HG03060 (cell line): ENCODE results near the gene DTNBP1.

ENCODE experiments used
- ATAC-seq: cut with Tn5 transposase; IDR thresholded peaks from one replicate; pipeline ENCODE4 v1.9.1; 2021; ENCODE audit warnings: low read depth, moderate number of reproducible peaks; ENCODE audit not compliant: unreplicated experiment

The DTNBP1 gene

DNA sequence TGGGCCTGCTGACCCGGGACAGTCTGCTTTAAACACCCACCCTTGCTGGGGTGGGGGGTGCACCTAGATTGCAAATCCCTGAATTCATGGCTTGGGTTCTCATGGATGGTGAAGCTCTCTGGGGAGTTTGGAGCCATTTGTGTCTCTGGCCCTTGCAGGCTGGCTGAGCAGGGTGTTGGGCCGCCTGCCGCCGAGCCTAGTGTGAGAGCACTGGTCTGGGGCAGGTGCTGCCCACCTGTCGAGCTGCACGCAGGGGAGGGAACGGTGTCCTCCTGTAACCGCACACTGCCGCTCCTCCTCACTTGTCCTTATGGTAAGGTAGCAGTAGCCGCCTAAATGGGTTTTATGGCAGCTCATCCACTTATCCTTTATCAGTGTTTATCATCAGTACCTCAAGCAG, 143.9 kb downstream of the DTNBP1 start:
- ATAC-seq = no peak

DNA sequence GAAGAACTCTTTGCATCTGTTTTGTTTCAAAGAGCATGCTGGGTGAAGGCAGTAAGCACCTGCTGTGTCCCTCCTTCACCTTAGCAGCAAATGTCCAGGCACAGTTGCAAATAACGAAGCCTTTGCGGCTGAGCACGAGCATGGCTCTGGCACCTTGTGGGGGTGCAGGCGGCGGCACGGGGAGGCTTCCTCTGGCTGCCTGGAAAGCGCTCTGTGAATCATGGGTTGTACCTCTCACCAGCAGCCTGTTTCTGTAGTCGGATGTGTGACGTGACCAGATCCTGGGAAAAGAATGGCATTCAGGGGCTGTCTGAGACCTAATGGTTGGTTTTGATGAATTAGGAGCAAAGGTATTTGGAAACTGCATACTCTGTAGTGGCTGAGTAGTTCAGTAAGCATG, 144.8 kb downstream of the DTNBP1 start:
- no peak for ATAC-seq

DNA sequence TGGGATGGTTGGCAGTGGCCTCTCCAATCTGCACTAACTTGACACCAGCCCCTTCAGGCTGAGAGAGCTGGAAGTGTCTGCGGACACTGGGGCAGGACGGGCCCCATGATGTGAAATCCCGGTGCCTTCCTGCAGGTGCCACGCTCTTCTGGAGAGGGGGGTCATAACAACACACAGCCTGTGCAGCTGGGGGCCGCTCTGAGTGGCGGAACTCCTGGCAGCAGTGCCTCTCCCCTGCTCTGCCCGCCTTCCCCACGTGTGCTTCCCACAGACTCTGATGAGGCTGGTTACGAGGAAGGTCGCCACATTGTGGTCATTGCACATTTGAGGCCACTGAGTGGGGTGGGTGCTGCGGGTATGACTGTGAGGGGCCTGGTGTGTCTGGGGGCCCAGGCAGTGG, 145.2 kb downstream of the DTNBP1 start:
- no peak for ATAC-seq

DNA sequence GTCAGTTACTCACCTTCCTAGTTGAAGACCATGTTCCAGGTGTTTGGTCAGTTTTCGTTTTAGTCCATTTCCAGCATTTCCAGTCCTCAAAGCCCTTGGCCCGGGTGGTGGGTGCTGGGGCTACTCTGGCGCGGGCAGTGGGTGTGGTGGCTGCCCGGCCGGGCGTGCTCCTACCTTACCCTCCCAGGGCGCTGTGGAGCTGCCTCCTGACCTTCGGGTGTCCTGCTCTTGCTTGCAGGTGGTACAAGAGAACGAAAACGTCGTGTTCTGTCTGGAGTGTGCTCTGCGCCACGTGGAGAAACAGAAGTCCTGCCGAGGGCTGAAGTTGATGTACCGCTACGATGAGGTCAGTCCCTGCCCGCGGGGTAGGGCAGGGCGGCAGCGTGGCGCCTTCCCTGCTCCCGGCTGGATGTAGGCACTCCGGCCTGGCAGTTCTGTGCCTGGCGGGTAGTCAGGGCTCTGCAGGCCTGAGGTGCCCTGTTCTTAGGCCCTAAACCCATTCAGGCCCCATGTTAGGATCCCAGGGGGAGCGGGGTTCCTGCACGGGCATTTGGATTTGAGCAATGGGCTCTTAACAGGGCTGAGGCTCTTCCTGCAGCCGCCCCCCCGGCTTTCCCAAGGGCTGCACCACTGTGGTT, 145.8 kb downstream of the DTNBP1 start:
- ATAC-seq = no peak

DNA sequence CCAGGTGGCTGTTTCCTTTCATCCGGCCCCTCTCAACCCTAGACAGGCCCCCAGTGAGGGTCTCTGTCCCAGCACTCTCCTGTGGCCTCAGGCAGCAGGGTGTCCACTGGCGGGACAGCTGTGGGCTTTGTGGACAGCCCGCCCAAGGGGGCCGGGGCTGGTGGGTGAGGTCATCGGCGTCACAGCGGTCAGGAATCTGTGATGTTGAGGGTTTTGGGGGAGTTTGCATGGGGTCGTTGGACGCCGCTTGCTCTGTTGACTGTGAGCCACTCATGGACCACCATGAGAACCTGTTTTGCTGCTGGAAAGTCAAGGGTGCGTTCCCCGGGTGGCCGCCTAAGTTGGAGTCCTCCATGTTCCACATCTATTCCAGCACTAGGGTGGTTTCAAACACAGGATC, 146.4 kb downstream of the DTNBP1 start:
- no peak for ATAC-seq

DNA sequence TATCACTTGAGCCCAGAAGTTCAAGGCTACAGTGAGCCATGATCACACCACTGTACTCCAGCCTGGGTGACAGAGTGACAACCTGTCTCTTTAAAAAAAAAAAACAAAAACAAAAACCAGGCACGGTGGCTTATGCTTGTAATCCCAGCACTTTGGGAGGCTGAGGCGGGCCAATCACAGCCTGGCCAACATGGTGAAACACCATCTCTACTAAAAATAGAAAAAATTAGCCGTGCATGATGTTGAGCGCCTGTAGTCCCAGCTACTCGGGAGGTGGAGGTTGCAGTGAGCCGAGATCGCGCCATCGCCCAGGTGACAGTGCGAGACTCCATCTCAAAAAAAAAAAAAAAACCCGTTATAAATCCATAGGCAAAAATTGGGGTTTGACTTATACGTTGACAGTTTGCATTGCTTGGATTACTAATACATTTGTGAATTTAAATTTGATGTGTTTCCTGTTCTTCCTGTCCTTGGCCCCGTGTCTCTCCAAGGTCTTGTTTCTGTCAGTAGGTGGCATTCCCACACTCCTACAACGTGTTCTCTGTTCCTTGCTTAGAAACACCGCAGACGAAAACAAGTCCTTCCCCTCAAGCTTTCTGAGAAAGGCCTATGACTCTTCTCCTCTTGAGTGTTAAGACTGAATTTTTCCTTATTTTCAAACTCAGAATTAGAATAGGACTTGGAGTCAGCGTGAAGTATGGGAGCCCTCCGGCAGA, 147.0 kb downstream of the DTNBP1 start:
- no peak for ATAC-seq

DNA sequence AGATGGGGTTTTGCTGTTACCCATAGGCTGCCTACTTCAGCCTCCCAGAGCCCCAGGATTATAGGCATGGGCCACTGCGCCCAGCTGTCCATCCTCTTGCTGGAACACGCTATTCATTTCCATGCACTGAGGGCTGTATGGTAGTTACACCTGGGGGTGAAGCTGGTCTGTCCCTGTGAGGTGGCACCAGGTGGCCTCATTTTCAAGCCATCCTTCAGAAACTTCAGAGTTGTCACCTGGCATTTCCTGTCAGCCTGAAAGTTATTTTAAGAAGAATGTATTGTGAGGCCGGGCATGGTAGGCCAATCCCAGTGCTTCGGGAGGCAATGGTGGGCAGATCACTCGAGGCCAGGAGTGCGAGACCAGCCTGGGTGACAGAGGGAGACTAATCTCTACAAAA, 147.6 kb downstream of the DTNBP1 start:
- no peak for ATAC-seq

DNA sequence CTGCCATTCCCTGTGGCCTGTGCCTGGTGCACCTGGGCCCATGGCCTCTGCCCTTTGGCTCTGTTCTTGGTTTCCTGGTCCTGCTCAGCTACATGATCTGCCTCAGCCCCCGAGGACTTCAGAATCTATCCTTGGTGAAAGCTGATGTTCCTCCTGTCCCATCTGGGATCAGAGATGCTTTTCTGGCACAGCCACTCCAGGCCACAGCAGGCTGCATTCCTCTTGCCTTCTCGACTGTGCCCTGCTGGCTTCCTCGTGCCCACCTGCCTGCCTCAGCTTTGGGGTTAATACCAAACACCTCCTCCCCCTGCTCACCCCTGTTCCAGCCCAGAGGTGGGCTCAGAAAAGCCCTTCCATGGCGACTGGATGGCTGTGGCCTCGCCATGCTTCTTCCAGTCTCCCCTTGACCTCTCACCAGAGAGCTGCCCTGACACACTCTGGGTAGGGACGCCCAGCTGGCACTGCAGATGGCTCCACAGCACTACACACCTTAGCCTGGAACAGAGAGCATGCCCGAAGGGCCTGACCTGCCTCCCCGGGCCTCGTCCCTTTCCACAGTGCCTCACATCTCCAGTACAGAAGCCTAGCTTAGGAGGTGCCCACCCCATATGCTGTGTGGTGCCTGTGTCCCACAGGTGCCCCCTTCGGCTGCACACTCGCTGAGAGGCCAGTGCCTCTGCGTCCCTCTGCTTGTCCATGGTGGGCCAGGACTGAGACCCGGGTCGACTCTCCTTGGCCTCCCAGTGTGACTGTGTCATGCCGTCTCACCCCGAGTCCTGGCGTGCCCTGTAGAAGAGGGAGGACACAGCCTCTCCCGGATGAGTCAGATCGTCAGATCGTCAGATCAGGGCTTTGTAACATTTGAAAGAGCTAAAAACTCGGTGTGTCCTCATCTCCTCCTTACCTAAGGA, 148.8 kb downstream of the DTNBP1 start:
- no peak for ATAC-seq

DNA sequence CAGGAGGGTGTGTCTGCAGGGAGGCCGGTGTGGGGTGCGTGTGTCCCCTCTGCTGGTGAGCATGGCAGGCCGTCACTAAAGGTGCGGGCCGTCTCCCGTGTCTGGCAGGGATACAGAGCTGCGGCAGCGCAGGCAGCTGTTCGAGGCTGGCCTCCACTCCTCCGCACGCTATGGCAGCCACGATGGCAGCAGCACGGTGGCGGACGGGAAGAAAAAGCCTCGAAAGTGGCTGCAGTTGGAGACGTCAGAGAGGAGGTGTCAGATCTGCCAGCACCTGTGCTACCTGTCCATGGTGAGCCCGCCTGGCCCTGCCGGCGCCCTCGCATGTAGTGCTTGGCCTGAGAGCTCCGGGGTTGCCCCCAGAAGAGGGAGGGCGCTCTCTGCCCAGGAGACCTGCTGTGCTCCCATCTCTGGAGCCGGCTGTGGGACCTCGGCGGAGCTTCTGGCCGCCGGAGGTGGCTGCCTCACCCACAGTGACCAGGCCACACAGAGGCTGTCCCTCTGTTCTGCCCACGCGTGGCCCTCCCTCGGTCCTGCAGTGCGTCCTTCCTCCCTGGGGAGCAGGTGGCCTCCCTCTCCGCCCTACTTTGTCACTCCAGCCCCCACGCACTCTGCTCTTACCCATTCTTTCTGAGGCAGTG, 149.6 kb downstream of the DTNBP1 start:
- ATAC-seq = no peak

DNA sequence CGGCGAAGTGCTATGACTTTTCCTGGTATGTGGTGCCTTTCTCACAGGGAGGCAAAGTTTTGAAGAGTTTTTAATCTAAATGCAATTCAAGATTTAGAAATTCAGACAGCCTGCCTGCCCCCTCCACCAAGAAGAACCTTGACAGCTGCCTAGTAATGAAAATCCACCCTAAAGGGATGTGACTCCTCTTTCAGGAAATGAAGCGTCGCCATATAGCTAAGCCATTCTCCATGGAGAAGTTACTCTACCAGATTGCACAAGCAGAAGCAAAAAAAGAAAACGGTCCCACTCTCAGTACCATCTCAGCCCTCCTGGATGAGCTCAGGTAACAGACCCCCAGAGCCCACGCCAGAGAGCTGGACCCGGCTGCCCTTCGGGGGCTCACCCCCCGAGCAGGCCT, 150.1 kb downstream of the DTNBP1 start:
- ATAC-seq = no peak

DNA sequence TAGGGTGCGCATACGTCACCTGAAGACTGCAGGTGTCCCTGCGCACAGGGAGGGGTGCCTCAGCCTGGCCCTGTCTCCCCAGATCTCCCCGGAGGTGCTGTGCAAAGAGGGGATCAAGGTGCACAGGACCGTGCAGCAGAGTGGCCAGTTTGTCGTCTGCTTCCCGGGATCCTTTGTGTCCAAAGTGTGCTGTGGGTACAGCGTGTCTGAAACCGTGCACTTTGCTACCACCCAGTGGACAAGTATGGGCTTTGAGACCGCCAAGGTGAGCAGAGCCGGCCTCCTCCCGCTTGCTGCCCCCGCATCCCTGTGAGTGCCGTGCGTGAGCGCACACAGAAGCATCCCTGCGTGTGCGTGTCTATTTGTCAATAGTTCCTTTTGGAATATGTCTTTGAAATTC, 150.7 kb downstream of the DTNBP1 start:
- ATAC-seq = no peak

DNA sequence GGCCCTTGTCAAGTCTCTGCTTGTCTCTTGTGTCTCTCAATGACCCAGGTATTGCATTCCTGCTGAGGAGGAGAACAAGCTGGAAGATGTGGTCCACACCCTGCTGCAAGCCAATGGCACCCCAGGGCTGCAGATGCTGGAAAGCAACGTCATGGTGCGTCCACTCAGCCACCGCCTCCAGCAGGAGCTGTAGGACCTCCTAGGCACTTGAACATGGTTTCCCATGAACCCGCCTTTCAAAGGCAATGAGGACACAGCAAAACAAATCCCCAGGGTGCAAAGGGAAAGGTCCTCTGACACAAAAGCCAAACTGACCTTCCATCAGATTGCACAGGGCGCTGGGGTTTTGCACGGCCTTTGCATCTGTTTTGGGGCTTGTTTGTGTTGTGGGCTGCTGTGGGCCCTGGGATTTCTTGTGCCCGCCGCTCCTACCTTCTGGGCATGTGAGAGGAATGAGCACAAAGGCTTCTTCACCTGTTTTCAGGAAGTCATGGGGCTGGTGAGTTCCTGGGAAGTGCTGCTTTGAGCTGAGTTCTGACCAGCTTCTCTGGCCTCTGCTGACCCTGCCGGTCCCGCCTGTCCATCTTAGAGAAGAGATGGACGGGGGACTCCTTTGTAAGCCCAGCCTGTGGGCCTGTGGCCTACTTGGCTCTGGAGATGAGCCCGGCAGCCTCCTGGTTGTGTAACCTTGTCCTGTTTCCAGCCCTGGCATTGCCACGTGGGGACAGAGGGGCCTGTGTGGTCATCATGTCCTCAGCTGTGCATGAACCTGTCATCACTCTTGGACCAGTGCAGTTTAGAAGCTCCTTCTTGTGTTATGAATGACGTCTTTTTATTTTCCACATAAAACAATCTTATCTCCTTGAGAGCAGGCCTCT, 151.3 kb downstream of the DTNBP1 start:
- ATAC-seq = no peak

DNA sequence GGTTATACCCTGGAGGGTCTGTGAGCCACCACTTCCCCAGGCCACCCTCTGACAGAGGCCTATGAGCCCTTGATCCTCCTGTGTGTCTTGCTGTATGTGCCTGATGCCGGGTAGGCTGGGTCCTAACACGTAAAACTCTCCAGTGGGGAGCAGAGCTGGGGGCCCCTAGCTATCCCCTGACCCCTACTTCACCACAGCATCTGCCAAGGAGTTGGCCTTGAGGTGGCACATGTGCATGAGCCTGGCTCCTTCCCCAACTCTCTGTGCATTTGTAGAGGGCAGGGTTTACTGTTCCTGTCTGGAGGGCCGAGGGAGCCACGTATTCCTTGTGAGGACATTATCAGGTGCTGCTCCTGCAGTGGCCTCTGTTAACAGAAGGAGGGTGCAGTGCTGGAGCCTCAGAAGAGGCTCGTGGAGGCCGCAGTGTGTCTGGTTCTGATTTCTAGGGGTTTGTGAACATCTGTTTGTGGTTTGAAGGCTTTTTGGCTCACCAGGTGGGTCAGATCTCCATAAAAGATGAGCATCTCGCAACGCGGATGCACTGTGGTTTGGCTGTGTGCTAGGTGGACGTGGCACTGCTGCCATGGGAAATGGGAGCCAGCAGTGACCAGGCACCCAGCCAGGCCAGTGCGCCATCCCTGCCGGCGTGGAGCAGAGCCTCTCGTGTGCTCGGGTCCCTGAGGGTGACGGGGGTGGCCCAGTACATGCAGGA, 152.1 kb downstream of the DTNBP1 start:
- ATAC-seq = no peak

DNA sequence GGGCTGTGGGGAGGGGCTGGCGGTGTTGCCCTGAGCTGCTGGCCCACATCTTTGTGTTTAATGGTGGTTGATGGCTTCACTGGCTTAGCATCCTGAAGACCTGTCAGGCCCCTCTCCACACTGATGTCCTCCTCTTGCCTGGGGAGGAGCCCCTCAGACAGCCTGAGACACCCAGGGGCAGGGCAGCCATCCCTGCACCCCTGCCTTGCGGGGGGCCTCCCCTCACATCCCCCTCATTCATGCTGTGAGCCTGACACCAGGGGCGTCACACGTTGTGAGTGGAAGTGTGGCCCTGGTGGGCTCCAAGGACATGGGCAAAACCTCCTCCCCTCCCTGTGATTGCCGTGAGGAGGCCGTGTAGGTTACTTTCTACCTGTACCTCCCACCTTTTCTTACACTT, 152.7 kb downstream of the DTNBP1 start:
- ATAC-seq = no peak

DNA sequence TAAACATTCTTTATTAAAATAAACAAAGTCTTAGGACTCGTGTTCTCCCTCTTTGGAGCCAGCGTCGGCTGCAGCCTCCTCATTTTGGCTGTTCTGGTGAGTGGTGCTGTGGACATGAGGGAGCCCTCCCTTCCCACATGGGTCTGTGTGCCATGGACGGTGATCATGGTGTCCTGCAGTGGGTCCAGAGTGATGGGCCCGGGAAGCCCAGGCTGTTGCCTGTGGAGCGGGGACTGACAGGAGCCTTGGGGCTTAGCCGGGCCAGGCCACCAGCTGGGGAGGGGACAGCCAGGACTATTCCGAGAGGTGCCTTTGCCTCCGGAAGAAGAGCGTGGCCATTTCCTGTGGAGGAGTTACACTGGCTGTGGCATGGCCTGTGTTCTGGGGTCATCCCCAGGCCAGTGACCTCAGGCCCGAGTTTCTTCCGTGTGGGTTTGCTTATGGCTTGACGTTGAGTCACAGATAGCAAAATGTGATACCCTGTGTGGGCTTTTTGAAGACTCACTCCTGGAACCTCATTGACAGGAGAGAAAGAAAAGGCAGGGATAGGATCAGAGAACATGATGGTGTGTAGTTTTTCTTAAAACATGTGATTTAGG, 153.4 kb downstream of the DTNBP1 start:
- ATAC-seq = no peak

DNA sequence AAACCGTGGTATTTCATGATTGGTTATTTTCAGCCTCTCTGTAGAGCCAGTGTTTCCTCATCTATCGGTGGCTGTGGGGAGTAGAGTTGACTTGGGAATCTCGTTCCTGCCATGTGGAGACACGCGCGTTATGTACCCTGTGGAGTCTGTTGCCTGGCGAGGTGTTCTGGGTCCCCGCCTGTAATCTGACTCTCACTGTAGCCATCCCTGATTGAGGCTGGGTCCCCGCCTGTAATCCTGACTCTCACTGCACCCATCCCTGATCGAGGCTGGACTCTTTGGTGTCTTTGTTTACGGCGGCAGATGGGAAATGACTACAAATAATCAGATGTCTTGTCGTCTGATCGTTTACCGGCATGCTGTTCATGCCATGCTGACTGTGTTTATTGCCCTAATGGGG, 153.9 kb downstream of the DTNBP1 start:
- no peak for ATAC-seq

DNA sequence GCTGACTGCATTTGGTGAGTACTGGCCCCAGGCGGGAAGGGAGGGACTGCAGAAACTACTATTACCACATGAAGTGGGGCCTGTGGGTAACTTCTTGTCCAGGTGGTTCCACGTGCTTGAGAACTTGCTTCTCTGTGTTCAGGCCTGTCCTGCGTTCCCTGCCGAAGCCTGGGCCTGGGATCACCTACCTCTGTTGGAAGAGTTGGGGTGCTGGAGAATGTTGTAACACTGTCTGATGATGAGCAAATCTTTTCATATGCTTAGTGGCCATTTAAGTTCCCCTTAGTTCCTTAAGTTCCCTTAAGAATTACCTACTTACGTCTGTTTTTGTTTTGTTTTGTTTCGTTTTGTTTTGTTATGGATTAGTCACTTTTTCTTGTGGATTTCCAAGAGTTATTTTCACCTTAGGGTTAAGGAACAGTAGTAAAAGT, 154.4 kb downstream of the DTNBP1 start:
- ATAC-seq = no peak

DNA sequence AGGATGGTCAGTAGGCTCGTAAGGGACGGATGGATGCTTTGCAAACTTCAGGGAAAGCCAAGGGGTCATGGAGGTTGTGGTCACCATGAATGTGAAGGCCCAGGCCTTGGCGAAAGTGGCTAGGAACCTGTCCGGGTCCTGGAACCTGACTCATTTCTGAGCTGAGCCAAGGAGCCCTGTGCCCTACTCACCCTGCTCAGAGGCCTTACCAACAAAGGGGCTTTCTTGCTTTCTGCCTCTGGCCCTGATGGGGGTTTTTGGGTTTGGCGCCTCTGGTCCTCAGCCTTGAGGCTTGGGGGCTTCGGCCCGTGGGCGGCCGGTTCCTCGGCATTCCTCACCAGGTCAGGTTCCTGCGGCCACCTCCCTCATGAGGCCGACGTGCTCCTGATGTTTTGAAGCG, 155.1 kb downstream of the DTNBP1 start:
- no peak for ATAC-seq

DNA sequence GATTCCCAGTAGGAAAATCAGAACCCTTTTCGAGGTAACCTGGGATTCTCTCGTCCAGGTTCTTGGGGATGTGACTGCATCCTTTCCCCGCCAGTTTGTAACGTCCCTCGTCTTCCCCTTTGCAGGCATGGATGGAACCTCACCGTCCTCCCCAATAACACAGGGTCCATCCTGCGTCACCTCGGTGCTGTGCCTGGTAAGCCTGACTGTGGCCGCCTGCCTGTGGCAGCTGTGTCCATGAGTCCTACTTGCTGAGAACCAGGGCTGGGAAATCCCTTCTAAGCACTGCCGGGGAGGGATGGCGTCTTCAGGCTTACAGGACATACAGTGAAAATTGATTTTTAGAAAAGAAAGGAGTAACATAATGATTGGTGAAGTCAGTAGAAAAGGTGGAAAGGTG, 155.6 kb downstream of the DTNBP1 start:
- ATAC-seq = no peak
